Measurements from ENCODE around the gene FOXC2.

The FOXC2 gene

DNA sequence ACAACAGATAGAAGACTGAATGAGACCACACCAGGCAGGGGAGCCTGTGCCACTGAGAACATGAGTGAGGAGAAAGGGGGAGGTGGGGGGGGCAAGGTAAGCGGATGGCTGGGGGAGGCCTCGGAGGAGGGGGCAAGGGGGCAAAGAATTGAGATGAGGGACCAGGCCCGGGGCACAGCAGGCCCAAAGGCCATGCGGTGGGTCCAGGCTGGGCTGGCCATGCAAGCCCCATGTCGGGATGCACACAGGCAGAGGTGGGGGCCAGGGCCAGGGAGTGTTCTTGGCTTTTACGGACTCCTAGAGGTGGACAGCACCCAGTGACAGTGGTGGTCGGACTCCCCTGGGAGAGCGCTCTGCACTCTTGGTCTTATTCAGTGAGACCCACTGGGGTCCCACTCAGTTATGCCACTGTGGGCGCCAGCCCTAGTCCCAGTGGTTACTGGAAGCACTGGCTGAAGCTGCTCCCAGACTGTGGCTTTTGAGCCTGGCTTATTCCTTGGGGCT lies 6.8 kb upstream of the FOXC2 start:
- Histone ChIP-seq H3K36me3 (no peaks in the 10 kb centered on the region), H3K27me3 (peaks cover 25% of the 10 kb centered on the region), H3K4me1 (no peaks in the 10 kb centered on the region), H3K9me3 (no peaks in the 10 kb centered on the region), H3K4me3 (ENCODE audit: low read depth, low read length) (no peak overlapping the region)
- TF ChIP-seq CTCF (IDR thresholded peaks at IDR 0.05; ENCODE audit: low read depth, low read length) = no peak
- DNase-seq = no peak

DNA sequence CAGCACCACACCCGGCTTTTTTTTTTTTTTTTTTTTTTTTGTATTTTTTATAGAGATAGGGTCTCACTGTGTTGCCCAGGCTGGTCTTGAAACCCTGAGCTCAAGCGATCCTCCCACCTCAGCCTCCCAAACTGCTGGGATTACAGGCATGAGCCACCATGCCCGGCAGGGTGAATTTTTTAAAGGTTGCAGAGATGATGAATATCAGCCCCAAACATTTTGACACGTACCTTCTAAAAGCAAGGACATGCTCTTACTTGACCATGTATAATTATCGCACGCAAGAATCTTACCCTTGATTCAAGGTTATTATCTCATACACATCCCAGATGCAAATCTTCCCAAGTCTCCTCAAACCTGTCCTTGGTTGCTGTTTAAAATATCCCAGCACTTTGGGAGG lies 4.3 kb upstream of the FOXC2 start:
- no peak for DNase-seq
- Histone ChIP-seq H3K4me1 (no peaks in the 10 kb centered on the region), H3K27me3 (peaks cover 50% of the 10 kb centered on the region), H3K4me3 (ENCODE audit: low read depth, low read length) (no peak overlapping the region), H3K36me3 (no peaks in the 10 kb centered on the region), H3K9me3 (no peaks in the 10 kb centered on the region)
- TF ChIP-seq CTCF (IDR thresholded peaks at IDR 0.05; ENCODE audit: low read depth, low read length) = no peak

- peaks cover 63% of the 10 kb centered on the region for H3K27me3 ChIP-seq
- H3K4me3 ChIP-seq (ENCODE audit: low read depth, low read length) = no peak overlapping the region
- H3K4me1 ChIP-seq = no peaks in the 10 kb centered on the region
- DNase-seq = peak; percentile 85
- no peaks in the 10 kb centered on the region for H3K9me3 ChIP-seq
- TF ChIP-seq CTCF (IDR thresholded peaks at IDR 0.05; ENCODE audit: low read depth, low read length) = peak; percentile 100
- no peaks in the 10 kb centered on the region for H3K36me3 ChIP-seq
Observed at GRCh38 chr16:86563469-86564345, 2.9 kb upstream of the FOXC2 start.

GRCh38 chr16:86565181-86565631 lies 1.4 kb upstream of the FOXC2 start:
- TF ChIP-seq CTCF (IDR thresholded peaks at IDR 0.05; ENCODE audit: low read depth, low read length) = no peak
- no peaks in the 10 kb centered on the region for H3K4me1 ChIP-seq
- no peaks in the 10 kb centered on the region for H3K36me3 ChIP-seq
- no peaks in the 10 kb centered on the region for H3K9me3 ChIP-seq
- peaks cover 78% of the 10 kb centered on the region for H3K27me3 ChIP-seq
- no peak for DNase-seq
- no peak overlapping the region for H3K4me3 ChIP-seq (ENCODE audit: low read depth, low read length)

DNA sequence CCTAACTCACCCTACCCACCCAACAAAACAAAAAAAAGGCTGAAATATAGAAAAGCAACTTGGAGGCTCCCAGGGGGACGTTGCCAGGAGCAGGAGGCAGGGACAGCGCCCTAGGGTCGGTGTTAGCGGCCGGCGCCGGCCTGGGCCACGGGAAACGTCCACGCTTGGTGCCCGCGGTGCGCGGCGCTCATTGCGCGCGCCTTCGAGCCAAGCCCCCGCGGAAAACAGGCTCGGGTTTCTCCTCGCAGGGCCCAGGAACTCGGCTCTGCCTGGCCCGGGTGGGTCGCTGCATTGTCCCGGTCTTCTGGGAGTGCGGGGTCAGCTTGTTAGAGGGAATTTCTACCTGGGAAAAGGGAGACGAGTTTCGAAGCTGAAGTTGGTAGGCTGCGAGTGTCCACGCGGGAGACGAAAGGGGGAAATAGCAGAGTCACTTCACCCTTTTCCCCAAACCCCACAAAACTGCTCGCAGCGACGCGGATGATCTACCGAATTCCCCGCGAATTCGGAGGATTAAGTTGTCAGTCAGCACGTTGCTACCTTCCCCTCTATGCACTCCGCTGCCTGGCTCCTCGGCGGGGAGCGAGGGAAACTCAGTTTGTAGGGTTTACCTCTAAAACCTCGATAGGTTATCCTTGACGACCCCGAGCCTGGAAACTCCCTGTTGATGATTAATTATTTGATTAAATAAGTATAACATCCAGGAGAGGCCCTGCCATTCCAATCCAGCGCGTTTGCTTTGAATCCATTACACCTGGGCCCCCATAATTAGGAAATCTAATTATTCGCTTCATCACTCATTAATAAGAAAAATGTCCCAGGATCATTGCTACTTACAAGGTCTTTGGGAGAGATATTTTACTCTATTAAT lies 751 bp upstream of the FOXC2 start:
- H3K4me3 ChIP-seq (ENCODE audit: low read depth, low read length) = no peak overlapping the region
- no peaks in the 10 kb centered on the region for H3K36me3 ChIP-seq
- H3K27me3 ChIP-seq = peaks cover 85% of the 10 kb centered on the region
- TF ChIP-seq CTCF (IDR thresholded peaks at IDR 0.05; ENCODE audit: low read depth, low read length) = no peak
- no peaks in the 10 kb centered on the region for H3K4me1 ChIP-seq
- DNase-seq = no peak
- no peaks in the 10 kb centered on the region for H3K9me3 ChIP-seq
